Endothelial cell of umbilical vein (primary cell): Measurements from ENCODE around the gene GNPDA2.

Source experiments
- EZH2 ChIP-seq: IDR thresholded peaks from 2 replicates; pipeline ENCODE4 v1.6.1; 2012; ENCODE audit warnings: borderline replicate concordance, low read depth, mild to moderate bottlenecking, moderate library complexity, low read length, inconsistent platforms; ENCODE audit not compliant: severe bottlenecking
- JUN ChIP-seq: IDR thresholded peaks from 2 replicates; pipeline ENCODE4 v1.6.1; 2011; ENCODE audit warnings: borderline replicate concordance, low read depth; ENCODE audit not compliant: insufficient read length, insufficient read depth
- POLR2A ChIP-seq: IDR thresholded peaks from 2 replicates; pipeline ENCODE4 v1.6.1; 2012; ENCODE audit warnings: low read depth, mild to moderate bottlenecking, control low read depth, low read length
- POLR2AphosphoS5 ChIP-seq: IDR thresholded peaks from 2 replicates; pipeline ENCODE4 v1.6.1; 2012; ENCODE audit warnings: low read depth, mild to moderate bottlenecking, control low read depth, low read length, moderate library complexity; ENCODE audit not compliant: insufficient read depth
- TF ChIP-seq, protein P1 (sequence below), 2 donors: IDR thresholded peaks; 1 replicate in 1 of 2; 2 replicates in 1 of 2; pipeline ENCODE4 v1.5.1; 2011; ENCODE audit warnings: low read length in 2 of 2, mild to moderate bottlenecking in 2 of 2, moderate library complexity in 2 of 2, control low read depth in 1 of 2, inconsistent platforms in 1 of 2, low read depth in 1 of 2; ENCODE audit not compliant: insufficient read depth in 1 of 2; ENCODE audit errors: extremely low read depth in 1 of 2
- TF ChIP-seq, protein P2 (sequence below): IDR thresholded peaks from 2 replicates; pipeline ENCODE4 v1.6.1; 2011; ENCODE audit not compliant: insufficient read depth, insufficient read length

DNA sequence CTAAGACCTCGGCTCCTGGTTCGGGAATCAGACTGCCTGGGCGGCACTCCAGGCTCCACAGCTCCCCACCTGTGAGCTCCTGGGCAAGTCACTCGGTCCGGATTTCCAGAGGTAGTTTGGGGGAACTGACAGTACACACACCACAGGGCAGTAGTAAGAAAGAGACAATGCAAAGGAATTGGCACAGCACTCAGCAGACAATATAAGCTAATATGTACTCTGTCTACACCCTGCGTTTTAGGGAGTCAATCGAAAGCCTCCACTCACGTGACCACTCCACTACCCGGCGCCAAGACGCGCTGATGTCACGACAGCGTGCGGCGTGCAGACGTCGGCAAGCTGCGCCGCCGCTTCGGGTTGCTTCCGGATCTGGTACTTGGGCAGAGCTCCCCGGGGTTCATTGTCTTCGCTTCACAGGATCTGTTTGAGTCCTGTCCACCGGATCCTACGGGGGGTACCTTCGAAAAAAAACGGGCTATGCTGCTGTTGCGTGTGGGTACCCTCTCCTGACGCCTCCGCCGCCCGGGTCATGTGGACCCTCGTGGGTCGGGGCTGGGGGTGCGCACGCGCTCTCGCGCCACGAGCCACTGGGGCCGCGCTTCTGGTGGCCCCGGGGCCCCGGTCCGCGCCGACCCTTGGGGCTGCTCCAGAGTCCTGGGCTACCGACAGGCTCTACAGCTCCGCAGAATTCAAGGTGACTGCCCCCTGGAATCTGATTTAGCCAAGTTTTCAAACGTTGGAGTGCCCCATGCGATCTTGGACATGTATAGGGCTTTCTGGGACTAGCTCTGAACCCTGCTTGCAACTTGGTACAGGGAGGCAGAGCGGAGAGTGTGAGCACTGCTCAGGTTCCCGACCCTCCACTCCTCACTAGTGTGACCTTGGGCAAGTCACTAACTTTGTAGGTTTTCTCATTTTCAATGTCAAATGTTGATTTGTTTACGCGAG lies 48.0 kb downstream of the GNPDA2 start, which contains the start of gene GUF1:
- TF ChIP-seq, protein P1, sequence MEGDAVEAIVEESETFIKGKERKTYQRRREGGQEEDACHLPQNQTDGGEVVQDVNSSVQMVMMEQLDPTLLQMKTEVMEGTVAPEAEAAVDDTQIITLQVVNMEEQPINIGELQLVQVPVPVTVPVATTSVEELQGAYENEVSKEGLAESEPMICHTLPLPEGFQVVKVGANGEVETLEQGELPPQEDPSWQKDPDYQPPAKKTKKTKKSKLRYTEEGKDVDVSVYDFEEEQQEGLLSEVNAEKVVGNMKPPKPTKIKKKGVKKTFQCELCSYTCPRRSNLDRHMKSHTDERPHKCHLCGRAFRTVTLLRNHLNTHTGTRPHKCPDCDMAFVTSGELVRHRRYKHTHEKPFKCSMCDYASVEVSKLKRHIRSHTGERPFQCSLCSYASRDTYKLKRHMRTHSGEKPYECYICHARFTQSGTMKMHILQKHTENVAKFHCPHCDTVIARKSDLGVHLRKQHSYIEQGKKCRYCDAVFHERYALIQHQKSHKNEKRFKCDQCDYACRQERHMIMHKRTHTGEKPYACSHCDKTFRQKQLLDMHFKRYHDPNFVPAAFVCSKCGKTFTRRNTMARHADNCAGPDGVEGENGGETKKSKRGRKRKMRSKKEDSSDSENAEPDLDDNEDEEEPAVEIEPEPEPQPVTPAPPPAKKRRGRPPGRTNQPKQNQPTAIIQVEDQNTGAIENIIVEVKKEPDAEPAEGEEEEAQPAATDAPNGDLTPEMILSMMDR (IDR thresholded peaks at IDR 0.05; ENCODE audit: extremely low read depth in 1 of 2, insufficient read depth in 1 of 2, low read depth in 1 of 2, low read length in 2 of 2): no peak
- no peak for TF ChIP-seq EZH2
- TF ChIP-seq POLR2A: peak; percentile 93
- no peak for TF ChIP-seq JUN
- peak; percentile 94 for TF ChIP-seq POLR2AphosphoS5
- TF ChIP-seq, protein P2, sequence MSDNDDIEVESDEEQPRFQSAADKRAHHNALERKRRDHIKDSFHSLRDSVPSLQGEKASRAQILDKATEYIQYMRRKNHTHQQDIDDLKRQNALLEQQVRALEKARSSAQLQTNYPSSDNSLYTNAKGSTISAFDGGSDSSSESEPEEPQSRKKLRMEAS: peak; percentile 87
